NCI-H446 treated with DMSO at 0.1 percent for 48 hours (cell line): ENCODE measurements around the gene CDHR2.

Source experiments
- DNase-seq: peaks from one replicate; lab custom pipeline; 2025; lab: John Stamatoyannopoulos, UW

The CDHR2 gene

DNA sequence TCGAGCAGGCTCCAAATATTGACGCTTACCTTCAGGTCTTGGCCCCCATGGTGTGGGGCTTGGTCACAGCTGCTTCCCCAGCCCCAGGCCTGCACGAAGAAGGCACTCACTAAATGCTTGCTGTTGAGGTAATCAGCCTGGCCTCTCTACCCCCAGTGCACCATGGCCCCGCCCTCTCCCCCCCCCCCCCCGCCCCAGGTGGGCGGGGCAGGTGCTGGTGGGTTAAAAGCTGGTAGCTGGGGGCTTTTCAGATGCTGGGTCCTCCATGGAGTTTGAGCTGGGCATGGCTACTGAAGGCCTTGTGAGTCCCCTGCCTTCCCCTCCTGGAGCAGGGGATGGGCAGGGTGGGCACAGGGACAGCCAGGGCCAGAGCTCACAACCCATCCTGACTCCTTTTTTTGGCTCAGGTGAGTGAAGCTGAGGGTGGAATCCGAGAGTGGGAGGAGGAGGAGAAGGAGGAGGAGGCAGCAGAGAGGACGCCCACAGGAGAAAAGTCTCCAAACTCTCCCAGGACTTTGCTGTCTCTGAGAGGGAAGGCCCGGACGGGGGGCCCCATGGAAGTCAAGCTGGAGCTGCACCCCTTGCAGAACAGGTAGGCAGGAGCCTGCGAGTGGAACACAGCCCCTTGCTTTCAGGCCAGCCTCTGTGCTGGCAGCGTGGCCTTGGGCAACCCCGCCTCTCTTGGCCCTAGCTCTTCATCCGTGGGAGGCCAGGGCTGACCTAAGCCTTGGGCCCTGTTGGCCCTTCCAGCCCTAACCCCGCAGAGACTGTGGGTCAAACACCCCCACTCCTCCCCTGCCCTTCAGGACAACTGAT lies 93.7 kb downstream of the CDHR2 start:
- no peak for DNase-seq

DNA sequence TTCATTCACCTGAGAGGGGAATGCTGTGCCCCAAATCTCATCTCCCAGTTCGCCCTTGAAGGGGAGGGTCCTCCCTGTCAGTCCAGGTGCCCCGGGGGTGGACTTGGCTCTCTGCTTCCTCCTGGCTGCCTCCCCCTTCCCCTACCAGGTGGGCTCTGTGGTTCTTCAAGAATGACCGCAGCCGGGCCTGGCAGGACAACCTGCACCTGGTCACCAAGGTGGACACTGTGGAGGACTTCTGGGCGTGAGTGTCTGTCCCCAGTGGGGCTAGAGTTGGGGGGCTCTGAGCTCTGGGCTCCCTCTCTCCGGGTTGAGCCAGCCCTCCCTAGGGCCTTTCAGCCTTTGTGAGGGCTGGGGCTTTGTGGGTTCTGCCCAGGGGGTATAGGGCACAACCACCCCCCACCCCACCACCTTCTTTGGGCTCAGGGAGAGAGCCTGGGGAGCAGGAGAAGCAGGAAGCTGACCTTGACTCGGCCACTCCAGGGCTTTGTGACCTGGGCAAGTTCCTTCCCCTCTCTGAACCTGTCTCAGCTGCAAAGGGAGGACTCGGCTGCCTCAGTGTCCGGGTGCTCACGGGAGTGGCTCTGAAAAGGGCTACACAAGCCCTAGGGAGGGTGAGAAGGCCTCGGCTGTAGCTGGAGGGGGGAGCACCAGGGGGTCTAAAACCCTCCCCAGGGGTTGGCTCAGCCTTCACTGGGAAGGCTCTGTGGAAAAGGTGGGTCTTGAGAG lies 94.5 kb downstream of the CDHR2 start:
- no peak for DNase-seq

DNA sequence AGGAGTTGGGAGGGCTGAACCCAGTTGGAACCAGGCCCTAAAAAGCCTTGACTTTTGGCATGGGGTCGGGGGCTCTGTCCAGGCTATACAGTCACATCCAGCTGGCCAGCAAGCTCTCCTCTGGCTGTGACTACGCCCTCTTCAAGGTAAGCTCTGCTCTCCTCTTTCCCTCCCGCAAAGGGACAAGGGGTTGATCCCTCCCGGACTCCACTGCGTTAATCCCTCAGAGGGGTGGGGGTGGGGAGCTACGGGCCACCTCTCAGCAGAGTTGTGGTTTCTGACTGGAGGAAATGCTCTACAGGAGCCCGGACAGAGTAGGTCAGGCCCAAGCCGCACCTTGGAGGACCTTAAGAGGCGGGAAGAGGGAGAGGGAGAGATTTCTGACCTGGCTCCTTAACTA lies 95.2 kb downstream of the CDHR2 start:
- no peak for DNase-seq

DNA sequence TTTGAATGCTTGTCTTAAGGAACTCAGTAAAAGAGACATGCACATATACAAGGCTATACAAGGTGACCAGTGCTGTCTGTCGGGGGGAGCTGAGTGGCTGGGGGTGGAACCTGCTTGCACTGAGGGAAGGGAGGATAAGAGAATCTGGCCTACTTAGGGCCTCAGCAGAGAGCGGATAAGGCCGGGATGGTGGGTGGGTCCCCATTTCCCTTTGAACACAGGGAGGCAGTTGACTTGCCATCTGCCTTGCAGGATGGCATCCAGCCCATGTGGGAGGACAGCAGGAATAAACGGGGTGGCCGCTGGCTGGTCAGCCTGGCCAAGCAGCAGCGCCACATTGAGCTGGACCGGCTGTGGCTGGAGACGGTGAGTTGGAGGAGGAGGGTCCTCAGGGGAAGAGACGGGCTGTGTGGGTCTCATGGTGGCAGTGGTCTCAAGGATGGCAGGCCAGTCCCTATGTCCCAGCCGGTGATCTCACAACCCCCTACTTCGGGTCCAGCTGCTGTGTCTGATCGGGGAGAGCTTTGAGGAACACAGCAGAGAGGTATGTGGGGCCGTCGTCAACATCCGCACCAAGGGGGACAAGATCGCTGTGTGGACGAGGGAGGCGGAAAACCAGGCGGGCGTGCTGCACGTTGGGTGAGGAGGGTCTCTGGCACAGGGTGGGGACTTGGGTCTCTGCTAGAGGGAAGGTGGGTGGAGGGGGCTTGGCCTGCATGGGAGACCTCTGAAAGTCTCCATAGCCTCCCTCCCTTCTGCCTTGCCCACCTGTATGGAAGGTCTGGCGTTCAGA lies 95.9 kb downstream of the CDHR2 start:
- DNase-seq, result no peak
